GM12878 (cell line): ENCODE measurements around the gene MRTFA.

Experiments used
- CTCF ChIP-seq, 3 experiments: IDR thresholded peaks in 2 of 3; conservative IDR thresholded peaks in 1 of 3; 2 replicates each; pipeline ENCODE4 v1.5.1; 2011; ENCODE audit warnings: low read depth in 3 of 3, low read length in 3 of 3, mild to moderate bottlenecking in 3 of 3, control low read depth in 2 of 3, moderate library complexity in 2 of 3, inconsistent platforms in 1 of 3, mixed read lengths in 1 of 3; ENCODE audit not compliant: control insufficient read depth in 2 of 3, insufficient read depth in 1 of 3; ENCODE audit errors: extremely low read depth in 1 of 3
- EZH2 ChIP-seq: IDR thresholded peaks from 2 replicates; pipeline ENCODE4 v1.6.1; 2012; ENCODE audit warnings: low read depth, mild to moderate bottlenecking, control low read depth, inconsistent platforms, low read length, borderline replicate concordance; ENCODE audit not compliant: control insufficient read depth

- TF ChIP-seq CTCF (IDR thresholded peaks at IDR 0.05 in 2 of 3, conservative IDR thresholded peaks at IDR 0.05 in 1 of 3; ENCODE audit: control insufficient read depth in 2 of 3, extremely low read depth in 1 of 3, insufficient read depth in 1 of 3, low read depth in 3 of 3, low read length in 3 of 3) = no peak
- TF ChIP-seq EZH2 = no peak
These were observed 33.4 kb downstream of the MRTFA start for GRCh38 chr22:40603088-40603605.
